Measurements from ENCODE around the gene COX7B2.
A peak's percentile ranks its signal among the peaks of the same experiment; 100 is the strongest.

Gene COX7B2

GRCh38 chr4:46889410-46889809, 19.6 kb downstream of the COX7B2 start:
- no peak for DNase-seq (ENCODE audit: low spot score)

- DNase-seq (ENCODE audit: low spot score), result no peak
These were observed 22.3 kb downstream of the COX7B2 start for GRCh38 chr4:46886711-46887110.

DNA sequence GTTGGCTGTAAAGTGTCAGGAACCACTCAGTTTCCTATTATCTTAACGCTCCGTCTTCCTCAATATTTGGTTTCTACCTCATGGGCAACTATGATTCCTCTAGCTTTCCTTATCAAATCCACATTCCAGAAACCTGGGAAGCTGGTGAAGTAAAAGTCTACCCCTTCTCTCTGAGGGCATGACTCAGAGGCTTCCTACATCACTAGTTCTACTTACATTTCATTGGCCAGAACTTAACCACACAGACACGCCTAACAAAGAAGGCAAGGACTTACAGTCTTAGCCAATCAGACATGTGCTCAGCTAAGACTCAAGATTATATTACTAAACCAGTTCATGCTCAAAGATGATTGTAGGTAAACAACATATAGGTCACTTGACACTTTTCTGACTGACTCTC, 30.4 kb downstream of the COX7B2 start:
- no peak for DNase-seq (ENCODE audit: low spot score)

DNA sequence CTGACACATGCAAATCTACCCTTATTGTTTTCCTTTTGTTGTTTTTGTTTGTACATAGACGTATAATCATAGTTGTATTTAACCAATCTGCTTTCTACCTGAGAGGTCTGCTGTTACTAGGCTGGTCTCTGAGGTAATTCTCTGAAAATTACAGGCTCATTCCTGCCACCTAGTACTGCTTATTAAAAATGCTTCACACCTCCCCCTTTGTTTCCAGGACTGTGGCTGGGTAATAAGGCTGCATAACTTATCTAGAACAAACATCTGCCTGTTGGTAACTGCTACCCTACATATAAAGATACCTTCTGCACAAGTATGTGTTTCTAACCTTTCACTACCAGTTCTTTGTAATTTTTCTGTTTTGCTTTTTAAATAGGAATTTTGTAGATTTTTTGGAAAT, 34.2 kb downstream of the COX7B2 start:
- DNase-seq (ENCODE audit: low spot score), result no peak

DNA sequence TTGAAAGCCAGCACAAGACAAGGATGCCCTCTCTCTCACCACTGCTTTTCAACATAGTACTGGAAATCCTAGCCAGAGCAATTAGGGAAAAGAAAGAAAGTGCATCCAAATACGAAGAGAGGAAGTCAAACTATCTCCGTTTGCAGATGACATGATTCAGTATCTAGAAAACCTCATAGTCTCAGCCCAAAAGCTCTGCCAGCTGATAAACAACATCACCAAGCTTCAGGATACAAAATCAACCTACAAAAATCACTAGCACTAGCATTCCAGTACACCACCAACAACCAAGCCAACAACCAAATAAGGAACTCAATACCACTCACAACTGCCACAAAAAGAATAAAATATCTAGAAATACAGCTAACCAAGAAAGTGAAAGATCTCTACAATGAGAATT, 38.6 kb downstream of the COX7B2 start:
- DNase-seq (ENCODE audit: low spot score), result no peak

DNA sequence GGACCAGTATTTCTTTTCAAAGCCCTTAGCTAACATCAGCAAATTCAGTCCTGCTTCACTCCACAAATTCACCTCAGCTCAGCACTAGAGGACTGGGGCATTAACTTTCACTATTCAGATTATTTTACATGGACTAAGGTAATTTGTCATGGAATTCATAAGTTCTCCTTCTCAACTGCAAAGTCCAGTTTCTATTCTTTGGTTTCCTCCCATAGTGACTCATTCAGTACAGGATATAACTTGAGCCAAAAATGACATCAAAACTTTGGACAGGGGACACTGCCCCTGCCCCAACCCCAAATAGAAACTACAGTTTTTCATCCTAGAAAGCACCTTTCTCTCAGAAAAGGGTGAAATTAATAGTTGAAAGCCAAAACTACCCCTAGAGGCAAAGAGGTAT, 52.7 kb downstream of the COX7B2 start:
- no peak for DNase-seq (ENCODE audit: low spot score)

DNA sequence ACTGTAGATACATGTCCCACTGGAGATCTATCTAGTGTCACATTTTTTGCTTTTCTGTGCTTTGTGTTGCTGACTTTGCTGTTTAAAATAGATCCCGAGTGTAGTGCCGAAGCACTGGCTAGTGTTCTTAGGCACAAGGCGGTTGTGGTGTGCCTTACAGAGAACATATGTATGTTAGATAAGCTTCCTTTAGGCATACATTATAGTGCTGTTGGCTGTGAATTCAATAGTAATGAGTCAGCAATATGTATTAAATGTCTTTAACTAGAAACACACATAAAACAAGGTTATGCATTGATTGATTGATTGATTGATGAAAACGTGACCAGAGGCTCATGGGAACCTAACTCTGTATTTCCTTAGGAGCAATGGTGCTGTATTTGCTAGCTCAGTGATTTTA, 56.2 kb downstream of the COX7B2 start:
- no peak for DNase-seq (ENCODE audit: low spot score)

- no peak for DNase-seq (ENCODE audit: low spot score)
These were observed 59.0 kb downstream of the COX7B2 start for GRCh38 chr4:46850026-46850425.

- peak; percentile 51 for DNase-seq (ENCODE audit: low spot score)
These were observed 64.6 kb downstream of the COX7B2 start for GRCh38 chr4:46844325-46844917.

DNA sequence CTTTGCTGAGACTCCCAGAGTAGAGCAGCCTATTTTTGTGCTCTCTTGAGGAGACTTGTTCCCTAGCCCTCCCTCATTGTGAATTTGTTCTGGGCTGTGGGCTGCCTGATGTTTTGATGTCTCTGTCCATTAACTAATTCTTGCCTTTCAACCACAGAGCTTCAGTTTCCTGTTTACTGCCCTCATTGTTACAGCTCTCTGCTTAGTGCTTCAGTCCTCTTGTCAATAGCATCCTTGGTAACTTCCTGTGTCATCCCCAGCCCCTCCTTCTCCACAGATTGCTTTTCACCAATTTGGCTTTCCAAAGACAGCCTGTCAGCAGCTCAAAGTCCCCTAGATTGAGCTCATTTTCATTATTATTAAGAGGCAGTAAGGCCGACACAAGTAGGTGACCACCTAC, 69.9 kb downstream of the COX7B2 start:
- peak; percentile 65 for DNase-seq (ENCODE audit: low spot score)

DNA sequence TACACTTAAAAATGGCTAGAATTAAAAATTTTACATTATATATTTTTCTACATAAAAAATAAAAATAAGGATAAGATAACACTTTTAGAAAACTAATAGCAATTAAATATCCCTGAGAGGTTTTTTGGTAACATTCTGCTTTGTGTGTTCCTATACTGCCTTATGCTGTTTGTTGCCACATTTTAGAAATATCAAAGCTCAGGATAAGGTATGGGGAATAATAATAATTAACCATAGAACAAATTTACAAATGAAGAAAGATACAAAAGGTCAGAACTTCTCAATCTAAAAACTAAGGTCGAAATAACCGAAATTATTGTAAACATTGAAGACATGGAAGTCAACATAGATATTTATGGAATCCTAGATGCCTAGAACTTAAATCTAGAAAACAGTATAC, 71.4 kb downstream of the COX7B2 start:
- no peak for DNase-seq (ENCODE audit: low spot score)

DNA sequence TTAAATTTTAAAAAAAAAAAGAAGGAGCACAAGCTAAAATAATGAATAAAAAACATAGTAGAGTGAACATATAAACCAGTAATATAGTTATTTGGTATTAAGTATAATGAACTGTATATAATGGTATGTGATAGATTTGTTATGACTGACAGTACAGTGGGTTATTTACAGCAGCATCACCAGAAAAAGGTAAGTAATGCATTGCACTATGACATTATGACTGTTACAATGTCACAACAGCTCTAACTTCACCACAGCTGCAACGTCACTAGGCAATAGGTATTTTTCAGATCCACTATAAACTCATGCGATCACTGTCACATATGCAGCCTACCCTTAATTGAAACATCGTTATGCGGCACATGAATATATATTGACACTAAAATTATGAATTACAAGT, 72.5 kb downstream of the COX7B2 start:
- DNase-seq (ENCODE audit: low spot score), result no peak

- no peak for DNase-seq (ENCODE audit: low spot score)
These were observed 78.0 kb downstream of the COX7B2 start for GRCh38 chr4:46830971-46831454.

- no peak for DNase-seq (ENCODE audit: low spot score)
These were observed 88.9 kb downstream of the COX7B2 start for GRCh38 chr4:46820154-46820553.

GRCh38 chr4:46819095-46819494, 90.0 kb downstream of the COX7B2 start:
- DNase-seq (ENCODE audit: low spot score), result no peak

DNA sequence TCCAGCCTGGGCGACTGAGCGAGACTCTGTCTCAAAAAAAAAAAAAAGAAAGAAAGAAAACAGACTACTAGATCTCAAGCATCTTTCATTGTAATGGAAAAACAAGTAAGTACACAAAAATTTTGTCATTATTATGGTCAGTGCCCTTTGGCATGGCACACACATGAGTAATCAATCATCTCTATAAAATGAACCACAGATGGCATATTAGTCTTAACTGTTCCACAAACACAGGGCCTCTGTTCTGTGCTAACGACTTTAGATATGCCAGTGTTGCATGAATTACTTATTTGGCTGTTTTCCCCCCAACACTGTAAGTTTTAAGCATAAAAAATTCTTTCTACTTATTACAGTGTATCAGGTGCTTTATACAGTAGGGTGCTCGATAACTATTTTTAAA, 90.4 kb downstream of the COX7B2 start:
- DNase-seq (ENCODE audit: low spot score), result no peak

GRCh38 chr4:46817806-46818205, 91.2 kb downstream of the COX7B2 start:
- DNase-seq (ENCODE audit: low spot score), result no peak

DNA sequence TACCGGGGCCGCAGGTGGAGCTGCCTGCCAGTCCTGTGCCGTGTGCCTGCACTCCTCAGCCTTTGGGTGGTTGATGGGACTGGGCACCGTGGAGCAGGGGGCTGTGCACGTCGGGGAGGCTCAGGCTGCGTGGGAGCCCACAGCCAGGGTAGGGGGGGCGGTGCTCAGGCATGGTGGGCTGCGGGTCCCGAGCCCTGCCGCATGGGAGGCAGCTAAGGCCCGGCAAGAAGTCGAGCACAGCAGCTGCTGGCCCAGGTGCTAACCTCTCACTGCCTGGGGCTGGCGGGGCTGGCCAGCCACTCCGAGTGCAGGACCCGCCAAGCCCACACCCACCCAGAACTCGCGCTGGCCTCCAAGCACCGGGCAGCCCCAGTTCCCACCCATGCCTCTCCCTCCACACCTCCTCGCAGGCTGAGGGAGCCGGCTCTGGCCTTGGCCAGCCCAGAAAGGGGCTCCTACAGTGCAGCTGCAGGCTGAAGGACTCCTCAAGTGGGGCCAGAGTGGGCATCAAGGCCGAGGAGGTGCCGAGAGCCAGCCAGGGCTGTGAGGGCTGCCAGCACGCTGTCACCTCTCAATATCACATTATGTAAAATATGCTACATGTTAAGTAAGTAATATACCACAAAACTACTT, 104.1 kb downstream of the COX7B2 start:
- no peak for DNase-seq (ENCODE audit: low spot score)

- no peak for DNase-seq (ENCODE audit: low spot score)
These were observed 116.0 kb downstream of the COX7B2 start for GRCh38 chr4:46793036-46793435.

GRCh38 chr4:46781434-46782092, 127.5 kb downstream of the COX7B2 start:
- no peak for DNase-seq (ENCODE audit: low spot score)

GRCh38 chr4:46765465-46765864, 143.6 kb downstream of the COX7B2 start:
- no peak for DNase-seq (ENCODE audit: low spot score)

DNA sequence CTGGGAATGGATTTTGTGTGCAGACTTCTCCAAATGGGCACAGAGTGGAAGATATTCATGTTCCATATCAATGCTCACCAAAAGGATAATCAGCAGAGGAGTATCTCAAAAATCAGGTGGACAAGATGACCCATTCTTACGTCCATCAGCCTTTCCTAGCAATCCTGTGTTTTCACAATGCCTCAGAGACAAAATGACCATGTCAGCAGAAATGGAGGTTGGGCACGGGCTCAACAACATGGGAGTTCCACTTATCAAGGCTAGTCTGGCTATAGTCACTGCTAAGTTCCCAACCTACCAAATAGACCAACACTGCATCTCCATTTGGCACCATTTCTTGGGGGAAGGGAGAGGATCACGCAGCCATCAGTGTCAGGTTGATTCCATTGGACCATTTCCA, 179.0 kb downstream of the COX7B2 start:
- DNase-seq (ENCODE audit: low spot score), result no peak

DNA sequence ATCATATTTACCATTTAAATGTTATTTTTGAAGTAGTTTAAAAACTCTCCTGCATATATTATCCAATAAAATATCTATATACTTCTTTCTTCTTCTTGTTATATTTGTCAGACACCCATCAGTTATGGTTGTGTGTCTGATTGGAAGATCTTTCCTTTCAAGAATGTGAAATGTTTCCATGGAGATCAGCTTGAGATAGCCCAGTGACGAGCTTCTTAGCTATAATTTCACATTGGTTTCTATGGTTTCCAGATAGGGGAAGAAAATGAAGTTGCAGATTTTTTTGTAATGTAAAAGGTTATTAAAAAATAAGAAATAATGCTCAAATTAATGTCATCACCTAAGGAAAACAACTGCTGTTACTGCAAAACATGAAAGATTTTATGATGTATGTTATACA, 189.0 kb downstream of the COX7B2 start:
- DNase-seq (ENCODE audit: low spot score), result peak; percentile 26

DNA sequence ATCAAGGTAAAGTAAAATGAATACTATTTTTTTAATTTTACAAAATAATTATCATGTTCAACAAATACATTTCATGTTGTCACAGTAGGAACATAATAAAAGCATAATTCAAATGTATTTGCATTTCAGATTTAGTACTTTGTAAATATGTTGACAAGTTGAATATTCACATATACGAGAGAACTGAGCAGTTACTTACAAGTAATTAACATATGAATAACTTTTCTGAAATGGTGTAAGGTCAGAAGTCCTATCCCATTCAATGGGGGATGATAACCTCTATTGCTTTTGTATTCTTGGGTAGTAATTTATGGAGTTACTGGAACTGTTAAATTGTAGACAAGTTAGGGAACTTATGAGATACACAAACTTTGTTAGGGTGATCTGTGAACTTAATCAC, 191.1 kb downstream of the COX7B2 start:
- no peak for DNase-seq (ENCODE audit: low spot score)

Measured in putamen (tissue), 1 donor.